HG03342 (cell line): ENCODE measurements around the gene NARF.
A peak's percentile ranks its signal among the peaks of the same experiment; 100 is the strongest.
"Not testable (repeated sequence)": the region's sequence is repeated elsewhere in the genome, so short reads cannot be mapped to it uniquely, and the experiment has no call there.

Experiments
- ATAC-seq: cut with Tn5 transposase; IDR thresholded peaks from one replicate; pipeline ENCODE4 v1.9.1; 2021; ENCODE audit warnings: mild to moderate bottlenecking, moderate library complexity; ENCODE audit not compliant: unreplicated experiment

Gene NARF

DNA sequence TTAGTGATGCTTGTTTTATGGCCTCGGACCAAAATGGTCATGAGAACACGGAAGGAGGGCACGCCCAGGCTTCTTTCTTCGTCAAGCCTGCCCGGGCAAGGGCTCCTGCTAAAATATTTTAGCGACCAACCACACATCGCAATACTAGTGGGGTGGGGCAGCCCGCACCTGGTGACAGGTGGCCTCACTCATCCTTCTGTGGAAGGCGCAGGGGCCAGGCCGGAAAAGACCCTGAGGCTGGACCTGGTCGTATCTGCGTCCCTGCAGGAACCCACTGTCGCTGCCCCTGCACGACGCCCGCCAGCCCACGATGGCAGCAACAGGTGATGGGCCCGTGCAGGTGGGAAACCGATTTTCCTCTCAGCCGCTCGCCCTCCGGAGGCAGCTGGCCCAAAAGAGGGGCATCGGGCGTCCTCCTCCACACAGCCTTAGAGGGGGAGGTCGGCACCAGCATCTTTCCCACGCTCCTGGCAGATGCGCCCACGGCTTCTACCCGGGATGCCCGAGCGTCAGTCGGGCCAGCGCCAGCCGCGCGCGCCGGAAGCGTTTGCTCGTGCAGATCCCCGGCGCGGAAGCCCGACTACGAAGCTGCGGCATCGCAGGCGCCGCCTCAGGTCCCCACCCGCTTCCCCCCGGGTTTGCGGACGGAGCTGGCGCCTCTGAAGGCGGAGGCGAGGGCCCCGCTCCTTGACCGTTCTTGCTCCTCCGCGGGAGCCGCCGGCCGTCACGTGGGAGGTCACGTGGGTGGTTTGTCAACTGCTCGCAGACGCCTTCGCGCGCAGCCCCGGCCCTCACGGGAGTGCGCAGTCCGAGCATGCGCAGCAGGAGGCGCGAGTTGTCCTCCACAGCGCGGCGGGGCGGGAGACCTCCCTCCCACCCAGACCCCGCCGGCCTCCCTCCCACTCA lies 38.2 kb downstream of the NARF start:
- ATAC-seq = peak; percentile 58

DNA sequence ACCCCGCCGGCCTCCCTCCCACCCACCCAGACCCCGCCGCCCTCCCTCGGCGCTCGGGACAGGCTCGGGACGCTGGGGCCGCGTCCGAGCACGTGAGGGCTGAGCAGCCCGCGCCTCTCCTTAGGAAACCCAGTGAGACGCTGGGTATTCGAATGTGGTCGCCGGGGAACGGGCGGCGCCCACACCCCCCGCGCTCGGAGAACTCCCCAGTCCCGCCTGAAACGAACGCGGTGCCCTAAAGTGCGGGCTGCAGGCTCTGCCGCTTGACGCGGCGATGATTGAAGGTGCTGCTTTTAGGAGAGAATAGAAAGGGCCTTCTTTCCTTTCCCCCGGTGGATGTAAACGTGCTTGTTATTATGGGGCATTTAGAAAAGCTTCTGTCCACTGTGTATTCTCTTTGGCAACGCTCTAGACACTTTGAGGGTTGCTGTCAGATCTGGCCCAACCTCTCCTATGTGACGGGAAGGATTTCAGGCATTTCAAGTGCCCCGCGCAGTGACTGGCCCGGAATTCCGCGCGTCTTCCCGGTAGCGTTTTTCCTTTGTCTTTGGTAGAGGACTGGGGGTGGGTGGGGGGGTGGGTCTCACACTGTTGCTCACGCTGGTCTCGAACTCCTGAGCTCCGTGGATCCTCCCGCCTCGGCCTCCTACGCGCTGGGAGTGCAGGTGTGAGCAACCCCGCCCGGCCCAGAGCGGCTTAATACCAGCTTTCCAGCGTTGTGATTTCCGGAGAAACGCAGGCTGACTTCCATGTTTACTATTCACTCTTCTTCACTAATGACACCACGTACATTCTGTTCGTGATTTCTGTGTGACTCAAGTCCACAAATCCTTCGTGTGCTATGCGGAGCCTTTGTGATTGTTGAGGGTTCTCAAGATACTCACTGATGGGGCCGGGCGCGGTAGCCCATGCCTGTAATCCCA lies 39.2 kb downstream of the NARF start:
- peak; percentile 17 for ATAC-seq

DNA sequence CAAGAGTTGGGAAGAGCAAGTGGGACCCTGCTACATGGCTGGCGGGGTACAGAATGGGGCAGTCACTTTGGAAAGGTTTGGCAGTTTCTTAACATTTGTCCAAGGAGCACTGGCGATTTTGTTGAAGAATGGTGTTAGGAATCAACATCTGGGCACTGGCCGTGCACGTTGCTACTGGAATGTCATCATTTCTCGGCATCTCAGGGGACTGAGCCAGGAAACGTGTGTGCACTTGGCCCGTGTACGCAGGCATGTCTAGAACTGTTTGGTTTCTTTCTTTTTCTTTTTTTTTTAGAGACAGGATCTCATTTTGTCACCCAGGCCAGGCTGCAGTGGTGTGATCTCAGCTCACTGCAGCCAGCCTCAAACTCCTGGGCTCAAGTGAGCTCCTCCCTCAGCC lies 43.7 kb downstream of the NARF start:
- no peak for ATAC-seq

DNA sequence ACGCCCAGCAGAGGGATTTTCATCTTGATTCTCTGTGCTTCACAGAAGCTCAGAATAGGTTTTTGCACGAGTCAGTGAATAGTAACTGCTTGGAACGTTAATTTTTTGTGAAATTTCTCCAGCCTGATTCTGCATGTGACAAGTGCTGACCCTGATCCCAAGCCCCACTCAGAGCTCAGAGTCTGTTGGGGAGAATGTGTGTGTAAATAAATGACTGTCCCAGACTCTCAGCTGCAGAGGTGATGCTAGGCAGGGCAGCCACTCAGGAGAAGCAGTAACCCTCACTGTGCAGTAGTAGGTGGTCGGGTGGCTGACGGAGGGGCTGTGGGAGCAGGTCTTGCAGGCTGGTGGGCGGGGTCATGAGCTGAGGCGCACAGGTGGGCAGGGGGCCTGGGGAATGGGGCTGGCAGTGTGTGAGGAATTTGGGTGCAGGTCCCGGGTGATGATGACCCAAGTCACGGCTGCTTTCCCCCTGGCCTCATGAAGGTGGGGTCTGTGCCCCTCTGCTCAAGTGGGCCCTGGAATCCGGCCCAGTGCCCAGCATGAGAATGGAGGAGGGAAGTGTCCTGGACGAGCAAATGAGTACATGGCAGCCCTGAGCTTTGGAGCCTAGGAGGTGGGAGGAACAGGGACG lies 44.7 kb downstream of the NARF start:
- no peak for ATAC-seq

DNA sequence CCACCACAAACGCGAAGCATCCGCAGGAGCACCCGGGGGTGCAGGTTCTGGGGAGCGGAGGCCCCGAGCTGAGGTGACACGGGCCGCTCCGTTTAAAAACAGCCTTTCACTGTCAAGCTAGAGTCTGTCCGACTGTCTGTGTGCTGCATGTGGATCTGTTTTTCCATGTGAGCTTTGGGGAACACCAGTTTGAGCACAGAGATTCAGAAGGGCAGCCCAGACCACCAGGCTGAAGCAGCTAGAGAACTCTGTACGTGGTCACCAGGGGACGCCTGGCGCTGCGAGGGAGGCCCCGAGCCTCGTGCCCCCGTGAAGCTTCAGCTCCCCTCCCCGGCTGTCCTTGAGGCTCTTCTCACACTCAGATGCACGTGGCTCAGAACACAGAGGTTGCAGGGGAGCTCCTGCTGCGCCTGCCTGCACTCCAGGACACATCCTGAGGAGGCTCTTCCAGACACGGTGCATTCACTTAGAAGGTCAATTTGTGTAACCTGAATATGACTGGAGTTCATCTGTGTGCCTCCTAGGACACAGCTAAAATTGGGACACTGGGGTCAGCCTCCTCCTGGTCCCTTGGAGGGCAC lies 45.3 kb downstream of the NARF start:
- ATAC-seq = no peak

DNA sequence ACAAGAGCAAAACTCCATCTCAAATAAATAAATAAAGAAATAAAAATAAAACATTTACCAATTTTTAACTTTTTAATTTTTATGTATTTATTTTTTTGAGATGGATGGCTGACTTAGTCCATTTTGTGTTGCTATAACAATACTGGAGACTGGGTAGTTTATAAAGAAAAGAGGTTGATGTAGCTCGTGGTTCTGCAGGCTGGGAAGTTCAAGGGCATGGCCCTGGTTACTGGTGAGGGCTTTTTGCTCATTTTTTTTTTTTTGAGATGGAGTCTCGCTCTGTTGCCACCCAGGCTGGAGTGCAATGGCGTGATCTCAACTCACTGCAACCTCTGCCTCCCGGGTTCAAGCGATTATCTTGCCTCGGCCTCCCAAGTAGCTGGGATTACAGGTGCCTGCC lies 46.8 kb downstream of the NARF start:
- no peak for ATAC-seq

DNA sequence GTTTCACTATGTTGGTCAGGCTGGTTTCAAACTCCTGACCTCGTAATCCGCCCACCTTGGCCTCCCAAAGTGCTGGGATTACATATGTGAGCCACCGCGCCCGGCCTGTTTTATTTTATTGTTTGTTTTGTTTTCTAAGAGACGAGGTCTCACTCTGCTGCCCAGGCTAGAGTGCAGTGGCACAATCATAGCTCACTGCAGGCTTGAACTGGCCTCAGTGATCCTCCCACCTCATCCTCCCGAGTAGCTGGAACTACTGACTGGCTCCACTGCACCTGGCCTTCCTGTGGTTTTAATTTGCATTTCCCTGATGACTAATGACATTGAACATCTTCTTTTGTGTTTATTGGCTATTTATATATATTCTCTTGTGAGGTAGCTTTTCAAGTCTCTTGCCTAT lies 47.9 kb downstream of the NARF start:
- ATAC-seq = peak; percentile 90

DNA sequence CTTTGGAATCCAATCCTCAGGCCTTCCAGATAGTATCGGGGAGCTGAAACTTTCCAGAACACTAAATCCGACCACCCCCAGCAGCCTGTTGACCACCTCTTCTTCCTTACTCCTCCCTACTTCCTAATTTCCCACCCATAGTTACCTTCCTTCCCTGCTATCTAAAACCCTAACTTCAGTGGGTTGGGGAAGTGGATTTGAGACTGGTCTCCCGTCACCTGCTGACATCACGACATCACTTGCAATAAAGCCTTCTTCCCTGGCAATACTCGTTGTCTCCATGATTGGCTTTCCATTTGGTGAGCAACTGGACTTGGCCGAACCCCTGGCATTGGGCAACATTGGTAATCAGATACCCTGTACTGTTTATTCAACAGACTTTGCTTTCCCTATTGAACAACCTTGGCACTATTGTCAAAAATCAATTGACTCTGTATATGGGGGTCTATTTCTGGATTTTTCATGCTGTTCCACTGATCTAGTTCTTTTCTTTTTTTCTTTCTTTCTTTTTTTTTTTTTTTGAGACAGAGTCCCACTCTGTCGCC lies 49.2 kb downstream of the NARF start:
- no peak for ATAC-seq

DNA sequence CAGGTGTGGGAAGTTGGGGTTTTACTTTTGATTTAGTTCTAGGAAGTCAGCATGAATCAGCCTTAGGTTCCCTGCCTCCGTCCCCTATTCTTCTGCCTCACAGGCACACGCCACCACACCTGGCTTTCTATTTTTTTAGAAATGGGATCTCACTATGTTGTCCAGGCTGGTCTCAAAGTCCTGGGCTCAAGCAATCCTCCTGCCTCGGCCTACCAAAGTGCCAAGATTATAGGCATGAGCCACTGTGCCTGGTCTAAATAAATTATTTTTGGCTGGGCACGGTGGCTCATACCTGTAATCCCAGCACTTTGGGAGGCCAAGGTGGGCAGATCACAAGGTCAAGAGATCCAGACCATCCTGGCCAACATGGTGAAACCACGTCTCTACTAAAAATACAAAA lies 53.1 kb downstream of the NARF start:
- ATAC-seq = not testable (repeated sequence)

DNA sequence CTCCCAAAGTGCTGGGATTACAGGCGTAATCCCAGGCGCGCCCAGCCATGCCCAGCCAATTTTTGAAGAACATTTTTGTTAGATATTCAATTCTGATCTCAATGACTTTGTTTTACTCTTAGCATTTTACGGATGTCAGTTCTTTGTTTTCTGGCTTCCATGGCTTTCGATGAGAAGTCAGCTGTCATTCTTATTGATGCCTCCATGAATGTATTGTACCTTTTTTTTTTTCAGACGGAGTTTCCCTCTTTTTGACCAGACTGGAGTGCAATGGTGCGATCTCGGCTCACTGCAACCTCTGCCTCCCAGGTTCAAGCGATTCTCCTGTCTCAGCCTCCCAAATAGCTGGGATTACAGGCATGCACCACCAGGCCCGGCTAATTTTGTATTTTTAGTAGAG lies 55.3 kb downstream of the NARF start:
- ATAC-seq = not testable (repeated sequence)

DNA sequence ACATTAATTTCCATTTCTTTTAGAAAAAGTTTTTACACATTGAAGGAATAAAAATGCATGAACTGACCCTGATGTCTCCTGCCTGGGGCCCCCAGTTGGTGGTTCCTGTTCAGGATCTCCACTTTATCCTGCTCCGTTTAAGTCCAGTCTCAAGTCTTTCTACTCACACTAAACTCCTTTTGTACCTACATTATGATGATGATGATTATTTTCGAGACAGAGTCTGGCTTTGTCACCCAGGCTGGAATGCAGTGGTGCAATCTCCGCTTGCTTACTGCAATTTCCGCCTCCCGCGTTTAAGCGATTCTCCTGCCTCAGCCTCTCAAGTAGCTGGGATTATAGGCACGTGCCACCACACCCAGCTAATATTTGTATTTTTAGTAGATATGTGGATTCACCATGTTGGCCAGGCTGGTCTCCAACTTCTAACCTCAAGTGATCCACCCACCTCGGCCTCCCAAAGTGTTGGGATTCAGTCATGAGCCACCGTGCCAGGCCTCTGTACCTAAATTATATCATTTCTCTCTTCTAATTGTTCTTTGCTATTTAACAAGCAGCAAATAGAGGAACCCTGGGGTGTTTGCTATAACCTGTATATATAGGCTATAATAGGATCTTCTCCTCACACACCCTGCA lies 58.8 kb downstream of the NARF start:
- ATAC-seq = no peak

DNA sequence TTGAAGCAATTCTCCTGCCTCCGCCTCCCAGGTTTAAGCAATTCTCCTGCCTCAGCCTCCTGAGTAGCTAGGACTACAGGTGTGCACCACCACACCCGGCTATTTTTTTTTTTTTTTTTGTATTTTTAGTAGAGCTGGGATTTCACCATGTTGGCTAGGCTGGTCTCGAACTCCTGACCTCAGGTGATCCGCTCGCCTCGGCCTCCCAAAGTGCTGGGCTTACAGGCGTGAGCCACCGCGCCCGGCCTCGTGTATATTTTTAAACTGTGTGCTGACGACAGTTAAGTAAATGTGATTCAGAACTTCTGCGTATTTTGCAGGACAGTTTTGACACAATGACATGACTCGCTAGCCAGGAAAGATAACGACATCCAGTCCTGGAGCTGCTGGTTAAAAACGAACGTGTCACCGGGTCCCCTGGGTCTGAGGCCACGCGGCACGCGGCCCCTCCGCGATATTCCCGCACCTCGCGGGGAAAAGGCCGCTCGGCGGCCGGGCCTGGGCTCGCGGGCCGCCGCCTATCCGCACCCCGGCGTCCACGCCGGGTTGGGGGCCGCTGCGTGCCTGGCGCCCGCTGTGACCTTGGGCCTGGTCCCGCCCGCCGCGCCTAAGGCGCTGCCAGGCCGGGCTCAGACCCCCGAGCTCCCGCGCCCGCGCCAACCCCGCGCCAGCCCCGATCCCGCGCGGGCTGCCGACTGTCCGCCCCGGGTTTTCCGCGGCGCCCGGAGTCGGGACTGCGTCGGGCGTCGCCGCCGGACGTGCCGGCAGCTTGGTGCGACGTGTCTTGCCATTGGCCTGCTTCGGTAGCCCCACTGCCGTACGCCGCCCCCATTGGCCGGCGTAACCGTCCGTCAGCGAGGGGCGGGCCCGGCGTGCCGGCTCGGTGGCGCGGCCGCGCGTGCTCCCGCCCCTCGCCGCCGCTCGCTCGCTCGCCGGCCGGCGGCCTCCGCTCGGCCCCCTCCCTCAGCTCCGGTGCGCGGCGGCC lies 60.6 kb downstream of the NARF start, which contains the start of gene FOXK2:
Gene FOXK2 (plus strand): TSS at position 907 of the 985 bp plus-strand sequence. CDS start 157 bp downstream, outside the sequence.
- ATAC-seq = peak; percentile 93

DNA sequence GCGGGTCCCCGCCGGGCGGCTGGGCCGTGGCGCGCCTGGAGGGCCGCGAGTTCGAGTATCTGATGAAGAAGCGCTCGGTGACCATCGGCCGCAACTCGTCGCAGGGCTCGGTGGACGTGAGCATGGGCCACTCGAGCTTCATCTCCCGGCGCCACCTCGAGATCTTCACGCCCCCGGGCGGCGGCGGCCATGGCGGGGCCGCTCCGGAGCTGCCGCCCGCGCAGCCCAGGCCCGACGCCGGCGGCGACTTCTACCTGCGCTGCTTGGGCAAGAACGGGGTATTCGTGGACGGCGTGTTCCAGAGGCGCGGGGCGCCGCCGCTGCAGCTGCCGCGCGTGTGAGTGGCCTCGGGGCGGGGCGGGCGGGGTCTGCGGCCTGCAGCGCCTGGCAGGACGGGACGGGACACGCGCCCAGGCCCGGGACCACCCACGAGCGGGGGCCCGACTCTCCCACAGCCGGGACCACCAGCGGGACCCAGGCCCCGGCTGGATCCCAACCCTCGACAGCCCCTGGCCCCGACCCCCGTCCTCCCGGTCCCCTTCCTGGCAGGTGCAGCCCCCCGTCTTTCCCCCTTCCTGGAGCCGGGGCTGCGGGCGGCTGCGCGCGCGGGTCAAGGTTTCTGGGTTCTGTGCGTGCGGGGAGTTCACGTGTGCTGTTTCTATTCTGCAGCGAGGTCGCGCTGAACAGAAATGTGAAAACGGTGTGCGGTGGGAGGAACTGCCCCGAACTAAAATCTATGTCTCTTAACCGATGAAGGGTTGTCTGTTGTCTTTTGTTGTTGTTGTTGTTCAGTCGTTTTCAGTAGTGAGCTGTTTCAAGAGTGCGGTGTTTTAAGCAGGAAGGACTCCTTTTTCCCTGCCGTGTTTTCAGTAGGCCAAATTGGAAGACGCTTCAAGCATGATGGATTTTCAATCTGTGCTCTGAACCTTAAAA lies 61.7 kb downstream of the NARF start:
- no peak for ATAC-seq

DNA sequence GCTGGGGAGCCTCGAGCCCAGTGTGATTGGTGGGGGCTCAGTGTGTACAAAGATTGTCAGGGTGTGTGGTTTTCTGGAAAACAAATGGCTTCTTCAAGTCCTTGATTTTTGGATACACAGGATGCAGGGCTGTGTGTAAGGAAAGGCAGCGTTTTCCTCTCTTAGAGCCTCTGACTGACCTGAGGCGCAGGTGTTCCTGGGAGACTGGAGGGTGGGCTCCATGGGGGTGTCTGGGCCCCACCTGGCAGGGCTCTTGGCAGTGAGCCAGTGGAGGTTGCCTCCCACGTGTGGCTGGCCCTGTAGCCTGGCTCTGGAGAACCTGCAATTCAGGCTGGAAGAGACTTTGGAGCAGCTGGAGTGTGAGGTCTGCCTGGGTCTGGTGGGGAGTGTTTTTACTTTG lies 66.0 kb downstream of the NARF start:
- ATAC-seq = no peak

DNA sequence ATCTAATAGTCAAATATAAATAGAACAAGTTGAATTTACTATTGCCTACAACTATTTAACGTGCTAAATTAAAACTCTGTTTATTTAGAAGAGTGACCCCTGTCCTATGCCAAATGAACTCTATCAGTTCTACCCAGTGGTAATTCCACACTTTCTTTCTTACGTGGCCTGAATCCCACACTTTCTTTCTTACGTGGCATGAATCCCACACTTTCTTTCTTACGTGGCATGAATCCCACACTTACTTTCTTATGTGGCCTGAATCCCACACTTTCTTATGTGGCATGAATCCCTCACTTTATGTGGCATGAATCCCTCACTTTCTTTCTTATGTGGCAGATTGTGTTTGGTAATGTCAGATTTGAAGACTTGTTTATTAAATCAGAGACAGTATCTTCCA lies 67.2 kb downstream of the NARF start:
- ATAC-seq = no peak

DNA sequence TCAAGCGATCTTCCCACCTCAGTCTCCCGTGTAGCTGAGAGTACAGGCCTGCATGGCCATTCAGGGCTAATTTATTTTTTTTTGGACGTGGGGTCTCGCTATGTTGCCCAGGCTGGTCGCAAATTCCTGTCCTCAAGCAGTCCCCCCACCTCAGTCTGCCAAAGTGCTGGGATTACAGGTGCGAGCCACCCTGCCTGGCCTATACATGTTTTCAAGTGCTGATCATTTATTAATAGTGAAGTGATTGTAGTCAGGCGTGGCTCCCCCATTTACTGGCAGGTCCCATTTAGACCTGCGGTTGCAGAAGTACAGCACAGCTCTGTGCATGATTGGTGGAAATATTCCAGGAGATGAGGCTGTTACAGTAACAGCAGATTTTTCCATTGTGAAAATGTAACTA lies 69.4 kb downstream of the NARF start:
- no peak for ATAC-seq

DNA sequence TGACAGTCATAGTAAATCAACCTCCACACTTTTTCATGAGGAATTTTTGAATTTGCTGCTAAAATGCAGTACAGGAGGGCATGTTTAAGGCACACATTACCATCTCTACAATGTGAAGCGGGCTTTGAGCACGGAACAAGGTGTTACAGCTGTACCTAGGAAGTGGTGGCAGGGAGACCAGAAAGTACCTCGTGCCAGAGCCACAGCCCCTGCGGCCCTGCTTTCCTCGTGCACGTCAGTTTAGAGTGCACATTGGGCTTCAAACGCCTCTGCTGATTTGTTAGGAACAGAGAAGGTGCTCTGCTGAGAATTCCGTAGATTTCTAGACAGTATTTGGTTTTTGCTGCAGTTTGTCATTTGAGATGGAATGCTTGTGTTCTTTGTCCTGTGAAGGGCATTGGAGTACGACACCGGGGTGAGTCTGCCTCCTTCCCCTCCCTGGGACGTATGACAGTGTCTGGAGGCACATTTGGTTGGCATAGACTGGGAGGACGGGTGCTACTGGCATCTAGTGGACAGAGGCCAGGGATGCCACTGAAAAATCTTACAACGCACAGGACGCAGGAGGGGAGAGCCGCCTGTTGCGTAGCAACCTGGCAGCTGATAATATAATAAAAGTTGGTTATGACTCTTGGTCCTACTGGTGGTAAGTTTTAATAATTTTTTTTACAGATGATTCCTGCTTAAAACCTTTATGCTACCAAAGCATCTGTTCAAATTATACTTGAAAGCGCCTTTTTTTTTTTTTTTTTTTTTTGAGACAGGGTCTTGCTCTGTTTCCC lies 70.1 kb downstream of the NARF start:
- ATAC-seq = no peak
